Fibroblast of gingiva (primary cell): Measurements from ENCODE around the gene GINS1.
"Not testable (repeated sequence)": the region's sequence is repeated elsewhere in the genome, so short reads cannot be mapped to it uniquely, and the experiment has no call there.

ENCODE experiments used
- DNase-seq: peaks from one replicate; pipeline ENCODE4 v3.0.0-alpha.2; 2011; ENCODE audit warnings: low read depth

The GINS1 gene

GRCh38 chr20:25389858-25390537 lies 17.5 kb upstream of the GINS1 start:
- no peak for DNase-seq

GRCh38 chr20:25390538-25391528 lies 16.6 kb upstream of the GINS1 start, which contains the start of gene ABHD12:
TSS of gene ABHD12 (minus strand) at chr20:25390835. CDS start at chr20:25390703, 132 bp downstream.
- peak; percentile 96 for DNase-seq

GRCh38 chr20:25394276-25394675 lies 13.2 kb upstream of the GINS1 start:
- DNase-seq, result no peak

GRCh38 chr20:25394996-25395395 lies 12.5 kb upstream of the GINS1 start:
- DNase-seq, result no peak

GRCh38 chr20:25397096-25397495 lies 10.4 kb upstream of the GINS1 start:
- no peak for DNase-seq

- DNase-seq, result no peak
These were observed 9.7 kb upstream of the GINS1 start for GRCh38 chr20:25397821-25398220.

GRCh38 chr20:25398376-25399036 lies 9.0 kb upstream of the GINS1 start:
- no peak for DNase-seq

GRCh38 chr20:25399037-25399430 lies 8.4 kb upstream of the GINS1 start:
- peak; percentile 75 for DNase-seq

- DNase-seq, result not testable (repeated sequence)
These were observed 7.2 kb upstream of the GINS1 start for GRCh38 chr20:25400291-25400732.

GRCh38 chr20:25402583-25402982 lies 4.9 kb upstream of the GINS1 start:
- DNase-seq, result no peak

GRCh38 chr20:25408170-25408547 lies 686 bp downstream of the GINS1 start:
- no peak for DNase-seq

GRCh38 chr20:25408890-25409289 lies 1.4 kb downstream of the GINS1 start:
- DNase-seq, result no peak

- no peak for DNase-seq
These were observed 11.3 kb downstream of the GINS1 start for GRCh38 chr20:25418776-25419175.

GRCh38 chr20:25421102-25421501 lies 13.6 kb downstream of the GINS1 start:
- no peak for DNase-seq

GRCh38 chr20:25422032-25422431 lies 14.6 kb downstream of the GINS1 start:
- DNase-seq, result no peak

GRCh38 chr20:25424536-25424935 lies 17.1 kb downstream of the GINS1 start:
- no peak for DNase-seq

- no peak for DNase-seq
These were observed 29.7 kb downstream of the GINS1 start for GRCh38 chr20:25437153-25437581.

GRCh38 chr20:25439328-25439727 lies 31.9 kb downstream of the GINS1 start:
- no peak for DNase-seq

- DNase-seq, result no peak
These were observed 37.1 kb downstream of the GINS1 start for GRCh38 chr20:25444556-25444955.

GRCh38 chr20:25447671-25448070 lies 40.2 kb downstream of the GINS1 start:
- no peak for DNase-seq

GRCh38 chr20:25452333-25452732 lies 44.9 kb downstream of the GINS1 start:
- DNase-seq, result no peak

- DNase-seq, result no peak
These were observed 45.8 kb downstream of the GINS1 start for GRCh38 chr20:25453035-25453810.
